C4-2B (cell line): ENCODE data around the gene ZNF780A.
"Not testable (repeated sequence)": the region's sequence is repeated elsewhere in the genome, so short reads cannot be mapped to it uniquely, and the experiment has no call there.

Experiments used
- H3K27ac ChIP-seq: fragments of 450-650 bp; 2 replicates; pipeline ENCODE4 v1.5.1; 2017
- CTCF ChIP-seq: fragments of 450-650 bp; conservative IDR thresholded peaks from 2 replicates; pipeline ENCODE4 v1.5.1; 2017; ENCODE audit warnings: mild to moderate bottlenecking
- ZFX ChIP-seq: fragments of 450-650 bp; IDR thresholded peaks from 2 replicates; pipeline ENCODE4 v1.6.1; 2017

Gene ZNF780A

GRCh38 chr19:40055049-40055448 lies 35.7 kb downstream of the ZNF780A start:
- no peak overlapping the region; the same call in 1 of the 2 replicates for H3K27ac ChIP-seq
- no peak for TF ChIP-seq ZFX

GRCh38 chr19:40054632-40055031 lies 36.1 kb downstream of the ZNF780A start:
- TF ChIP-seq ZFX, result no peak
- no peak for TF ChIP-seq CTCF

DNA sequence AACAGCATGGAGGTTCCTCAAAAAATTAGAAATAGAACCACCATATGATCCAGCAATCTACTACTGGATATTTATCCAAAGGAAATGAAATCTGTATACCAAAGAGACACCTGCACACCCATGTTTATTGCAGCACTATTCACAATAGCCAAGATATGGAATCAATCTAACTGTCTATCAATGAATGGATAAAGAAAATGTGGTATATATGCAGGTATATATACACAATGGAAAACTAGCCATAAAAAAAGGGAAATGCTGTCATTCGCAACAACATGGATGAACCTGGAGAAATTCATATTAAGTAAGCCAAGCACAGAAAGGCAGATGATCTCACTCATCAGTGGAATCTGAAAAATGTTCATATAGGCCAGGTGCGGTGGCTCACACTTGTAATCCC lies 37.3 kb downstream of the ZNF780A start:
- H3K27ac ChIP-seq, result no peak overlapping the region
- TF ChIP-seq ZFX (no peak), CTCF (no peak)

More at GRCh38 chr19:40054632-40055031, 36.1 kb downstream of the ZNF780A start:
- H3K27ac ChIP-seq, result no peak overlapping the region

GRCh38 chr19:40041718-40042117 lies 49.0 kb downstream of the ZNF780A start:
- not testable (repeated sequence) for H3K27ac ChIP-seq

- H3K27ac ChIP-seq, result not testable (repeated sequence)
Measured at GRCh38 chr19:40038047-40038446, 52.7 kb downstream of the ZNF780A start.

DNA sequence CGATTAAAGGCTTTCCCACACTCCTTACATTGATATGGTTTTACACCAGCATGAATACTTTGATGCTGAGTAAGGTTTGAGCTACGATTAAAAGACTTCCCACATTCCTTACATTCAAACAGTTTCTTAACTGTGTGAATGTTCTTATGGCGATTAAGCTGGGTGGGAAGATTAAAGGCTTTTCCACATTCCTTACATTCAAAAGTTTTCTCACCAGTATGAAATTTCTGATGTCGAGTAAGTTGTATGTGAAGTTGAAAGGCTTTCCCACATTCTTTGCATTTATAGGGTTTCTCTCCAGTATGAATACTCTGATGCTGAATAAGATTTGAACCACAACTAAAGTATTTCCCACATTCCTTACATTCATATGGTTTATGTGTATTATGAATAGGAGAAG lies 54.7 kb downstream of the ZNF780A start:
- TF ChIP-seq CTCF (no peak), ZFX (no peak)

GRCh38 chr19:40033989-40034560 lies 56.7 kb downstream of the ZNF780A start:
- TF ChIP-seq CTCF, result no peak
- TF ChIP-seq ZFX, result no peak
- H3K27ac ChIP-seq, result no peak overlapping the region

More for the DNA sequence above, 54.7 kb downstream of the ZNF780A start:
- H3K27ac ChIP-seq, result no peak overlapping the region

DNA sequence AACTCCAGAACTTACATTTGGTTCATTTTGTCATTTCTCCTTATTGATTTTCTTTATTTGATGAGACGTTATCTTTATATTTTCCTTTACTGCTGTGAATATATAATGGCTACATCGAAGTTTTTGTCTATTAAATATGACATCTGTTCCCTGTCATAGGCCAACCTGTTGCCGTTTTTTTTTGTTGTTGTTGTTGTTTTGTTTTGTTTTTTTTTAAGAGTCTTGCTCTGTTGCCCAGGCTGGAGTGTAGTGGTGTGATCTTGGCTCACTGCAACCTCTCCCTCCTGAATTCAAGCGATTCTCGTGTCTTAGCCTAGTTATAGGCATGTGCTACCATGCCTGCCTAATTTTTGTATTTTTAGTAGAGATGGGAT lies 64.2 kb downstream of the ZNF780A start:
- no peak overlapping the region for H3K27ac ChIP-seq
- TF ChIP-seq CTCF, result no peak
- no peak for TF ChIP-seq ZFX

DNA sequence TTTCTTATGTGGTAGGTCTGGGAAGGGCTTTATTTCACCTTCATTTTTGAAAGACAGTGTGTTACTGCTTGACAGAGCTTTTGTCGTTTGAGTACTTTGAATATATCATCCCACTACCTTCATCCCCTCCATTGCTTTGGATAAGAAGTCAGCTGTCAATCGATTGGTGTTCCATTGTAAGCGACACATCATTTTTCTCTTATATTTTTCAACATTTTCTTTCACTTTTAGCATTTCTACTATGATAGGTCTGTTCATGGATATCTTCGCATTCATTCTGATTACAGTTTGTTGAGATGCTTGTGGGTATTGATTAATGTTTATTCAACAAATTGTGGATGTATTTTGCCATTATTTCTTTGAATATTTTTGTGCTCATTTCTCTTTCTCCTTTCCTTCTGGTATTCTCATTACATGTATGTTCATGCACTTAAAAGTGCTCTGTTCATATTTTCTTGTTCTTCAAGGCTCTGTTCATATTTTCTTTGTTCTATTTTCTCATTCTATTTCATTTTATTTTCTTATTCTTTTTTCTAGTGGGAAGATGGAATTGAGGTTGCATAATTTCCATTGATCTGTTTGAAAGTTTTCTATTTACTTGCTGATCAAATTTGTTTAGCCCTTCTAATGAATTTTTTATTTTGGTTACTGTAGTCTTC lies 64.7 kb downstream of the ZNF780A start:
- no peak for TF ChIP-seq CTCF
- no peak for TF ChIP-seq ZFX
- H3K27ac ChIP-seq, result no peak overlapping the region
